Vagina (tissue), 2 donors: ENCODE results near the gene NLRC3.

ENCODE experiments used
- POLR2A ChIP-seq, 2 donors: fragments of 450-650 bp; IDR thresholded peaks; one replicate each; pipeline ENCODE4 v1.6.1; 2017; ENCODE audit warnings: antibody characterized with exemption in 2 of 2, mild to moderate bottlenecking in 2 of 2, moderate library complexity in 2 of 2
- POLR2AphosphoS5 ChIP-seq, 2 donors: sonication (generic); formaldehyde crosslinking; IDR thresholded peaks; one replicate each; pipeline ENCODE4 v1.9.0; 2017; ENCODE audit warnings: antibody characterized with exemption in 2 of 2, mild to moderate bottlenecking in 2 of 2, low read depth in 1 of 2; ENCODE audit not compliant: insufficient read depth in 1 of 2
- TF ChIP-seq, protein P1 (sequence below), 3 experiments: fragments of 450-650 bp in 2 of 3; fragments of 200-600 bp in 1 of 3; sonication (generic) in 1 of 3; IDR thresholded peaks; one replicate each; pipeline ENCODE4 v1.5.1; 2017 to 2019; ENCODE audit warnings: antibody characterized with exemption in 3 of 3, mild to moderate bottlenecking in 2 of 3, moderate library complexity in 2 of 3

DNA sequence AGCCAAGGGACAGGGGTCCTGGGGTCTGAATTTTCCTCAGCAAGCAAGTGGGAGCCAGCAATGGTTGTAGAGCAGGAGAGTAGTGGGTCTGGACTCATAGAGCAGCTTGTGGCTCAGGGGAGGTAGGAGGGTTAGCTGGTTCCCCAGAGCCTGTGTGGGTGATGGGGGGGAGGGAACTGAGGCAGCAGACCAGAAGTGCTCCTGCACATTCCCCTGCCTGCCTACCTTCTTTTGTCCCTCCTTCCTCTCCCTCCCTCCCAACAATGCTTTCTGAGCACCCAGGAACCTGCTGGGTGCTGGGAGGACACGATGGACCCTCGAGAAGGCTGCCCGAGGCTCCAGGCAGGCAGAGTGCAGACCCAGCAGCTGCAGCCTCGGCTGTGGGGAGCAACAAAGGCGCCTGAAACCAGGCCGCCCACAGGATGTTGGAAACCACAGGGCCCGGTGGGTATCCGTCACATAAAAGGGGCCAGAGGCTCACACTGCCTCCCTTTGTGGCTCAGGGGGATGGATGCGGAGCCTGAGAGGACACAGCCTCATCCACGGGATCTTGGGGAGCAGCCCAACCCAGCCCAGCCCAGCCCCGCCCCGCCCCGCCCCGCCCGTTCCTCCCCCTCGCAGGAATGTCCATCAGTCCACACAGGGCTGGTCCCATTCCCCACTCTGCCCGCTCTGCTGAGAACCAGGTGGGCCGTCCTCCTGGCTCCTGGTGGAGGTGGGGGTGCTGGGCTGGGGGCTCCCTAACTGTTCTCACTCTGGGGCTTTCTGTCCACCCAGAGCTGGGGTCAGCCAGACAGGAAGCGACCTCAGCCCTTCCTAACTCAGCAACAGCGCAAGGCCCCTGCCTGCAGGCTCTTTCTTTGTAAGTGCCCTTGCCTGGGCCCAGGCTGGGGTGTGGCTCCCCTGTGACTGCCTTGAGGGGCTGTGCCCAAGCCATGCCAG is 1.7 kb upstream of the NLRC3 start:
- TF ChIP-seq, protein P1, sequence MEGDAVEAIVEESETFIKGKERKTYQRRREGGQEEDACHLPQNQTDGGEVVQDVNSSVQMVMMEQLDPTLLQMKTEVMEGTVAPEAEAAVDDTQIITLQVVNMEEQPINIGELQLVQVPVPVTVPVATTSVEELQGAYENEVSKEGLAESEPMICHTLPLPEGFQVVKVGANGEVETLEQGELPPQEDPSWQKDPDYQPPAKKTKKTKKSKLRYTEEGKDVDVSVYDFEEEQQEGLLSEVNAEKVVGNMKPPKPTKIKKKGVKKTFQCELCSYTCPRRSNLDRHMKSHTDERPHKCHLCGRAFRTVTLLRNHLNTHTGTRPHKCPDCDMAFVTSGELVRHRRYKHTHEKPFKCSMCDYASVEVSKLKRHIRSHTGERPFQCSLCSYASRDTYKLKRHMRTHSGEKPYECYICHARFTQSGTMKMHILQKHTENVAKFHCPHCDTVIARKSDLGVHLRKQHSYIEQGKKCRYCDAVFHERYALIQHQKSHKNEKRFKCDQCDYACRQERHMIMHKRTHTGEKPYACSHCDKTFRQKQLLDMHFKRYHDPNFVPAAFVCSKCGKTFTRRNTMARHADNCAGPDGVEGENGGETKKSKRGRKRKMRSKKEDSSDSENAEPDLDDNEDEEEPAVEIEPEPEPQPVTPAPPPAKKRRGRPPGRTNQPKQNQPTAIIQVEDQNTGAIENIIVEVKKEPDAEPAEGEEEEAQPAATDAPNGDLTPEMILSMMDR (IDR thresholded peaks at IDR 0.05), result no peak
- TF ChIP-seq POLR2AphosphoS5 (IDR thresholded peaks at IDR 0.05; ENCODE audit: insufficient read depth in 1 of 2, low read depth in 1 of 2) (no peak), POLR2A (IDR thresholded peaks at IDR 0.05) (no peak)
